Neural progenitor cell (in vitro differentiated cells): ENCODE measurements around the gene TSPAN5.

Experiments
- EZH2 ChIP-seq: fragments of 200-600 bp; sonication (generic); IDR thresholded peaks from 2 replicates; pipeline ENCODE4 v1.6.1; 2017; ENCODE audit warnings: antibody characterized with exemption, mild to moderate bottlenecking, moderate library complexity
- EZH2phosphoT487 ChIP-seq: fragments of 200-600 bp; sonication (generic); IDR thresholded peaks from 2 replicates; pipeline ENCODE4 v1.6.1; 2017; ENCODE audit warnings: antibody characterized with exemption
- TF ChIP-seq, protein P1 (sequence below): fragments of 200-600 bp; sonication (generic); IDR thresholded peaks from 2 replicates; pipeline ENCODE4 v1.5.1; 2017; ENCODE audit warnings: antibody characterized with exemption, mild to moderate bottlenecking

GRCh38 chr4:98663226-98664006 is 5.0 kb upstream of the TSPAN5 start:
- TF ChIP-seq, protein P1, sequence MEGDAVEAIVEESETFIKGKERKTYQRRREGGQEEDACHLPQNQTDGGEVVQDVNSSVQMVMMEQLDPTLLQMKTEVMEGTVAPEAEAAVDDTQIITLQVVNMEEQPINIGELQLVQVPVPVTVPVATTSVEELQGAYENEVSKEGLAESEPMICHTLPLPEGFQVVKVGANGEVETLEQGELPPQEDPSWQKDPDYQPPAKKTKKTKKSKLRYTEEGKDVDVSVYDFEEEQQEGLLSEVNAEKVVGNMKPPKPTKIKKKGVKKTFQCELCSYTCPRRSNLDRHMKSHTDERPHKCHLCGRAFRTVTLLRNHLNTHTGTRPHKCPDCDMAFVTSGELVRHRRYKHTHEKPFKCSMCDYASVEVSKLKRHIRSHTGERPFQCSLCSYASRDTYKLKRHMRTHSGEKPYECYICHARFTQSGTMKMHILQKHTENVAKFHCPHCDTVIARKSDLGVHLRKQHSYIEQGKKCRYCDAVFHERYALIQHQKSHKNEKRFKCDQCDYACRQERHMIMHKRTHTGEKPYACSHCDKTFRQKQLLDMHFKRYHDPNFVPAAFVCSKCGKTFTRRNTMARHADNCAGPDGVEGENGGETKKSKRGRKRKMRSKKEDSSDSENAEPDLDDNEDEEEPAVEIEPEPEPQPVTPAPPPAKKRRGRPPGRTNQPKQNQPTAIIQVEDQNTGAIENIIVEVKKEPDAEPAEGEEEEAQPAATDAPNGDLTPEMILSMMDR, result no peak
- no peak for TF ChIP-seq EZH2phosphoT487
- no peak for TF ChIP-seq EZH2
